SK-N-SH treated with all-trans-retinoic acid at 6 μM for 48 hours (cell line): ENCODE results near the gene PTTG1IP2.

Experiments used
- ATAC-seq: fragments of 200-7000 bp; cut with Tn5 transposase; 3 replicates; pipeline ENCODE4 v1.9.1; 2020; ENCODE audit warnings: mild to moderate bottlenecking, moderate library complexity
- ARNTL ChIP-seq: fragments of 450-650 bp; formaldehyde crosslinking; IDR thresholded peaks from 2 replicates; pipeline ENCODE4 v1.5.0; 2020; ENCODE audit warnings: low read depth, mild to moderate bottlenecking, moderate library complexity, borderline replicate concordance
- BACH2 ChIP-seq: fragments of 250-450 bp; sonication (Bioruptor Pico); IDR thresholded peaks from 2 replicates; pipeline ENCODE4 v1.9.0; 2021; ENCODE audit warnings: mild to moderate bottlenecking, borderline replicate concordance
- CREB5 ChIP-seq: fragments of 250-450 bp; sonication (Bioruptor Pico); IDR thresholded peaks from 2 replicates; pipeline ENCODE4 v1.5.1; 2020; ENCODE audit warnings: low read depth, mild to moderate bottlenecking, moderate library complexity
- CSDC2 ChIP-seq: fragments of 250-450 bp; sonication (Bioruptor Pico); IDR thresholded peaks from 2 replicates; pipeline ENCODE4 v1.5.0; 2020; ENCODE audit warnings: mild to moderate bottlenecking, moderate library complexity
- CSRNP3 ChIP-seq: fragments of 250-450 bp; sonication (Bioruptor Pico); IDR thresholded peaks from 2 replicates; pipeline ENCODE4 v1.5.1; 2021; ENCODE audit warnings: mild to moderate bottlenecking, moderate library complexity
- ESRRG ChIP-seq: fragments of 250-450 bp; sonication (Bioruptor Pico); IDR thresholded peaks from 2 replicates; pipeline ENCODE4 v1.6.1; 2021; ENCODE audit warnings: mild to moderate bottlenecking
- GLIS3 ChIP-seq: fragments of 250-450 bp; sonication (Bioruptor Pico); IDR thresholded peaks from 2 replicates; pipeline ENCODE4 v1.5.0; 2020; ENCODE audit warnings: mild to moderate bottlenecking, moderate library complexity
- ISL1 ChIP-seq: fragments of 250-450 bp; sonication (Bioruptor Pico); IDR thresholded peaks from 2 replicates; pipeline ENCODE4 v2.1.2; 2022; ENCODE audit warnings: mild to moderate bottlenecking, moderate library complexity
- OSR1 ChIP-seq: fragments of 250-450 bp; sonication (Bioruptor Pico); IDR thresholded peaks from 2 replicates; pipeline ENCODE4 v1.8.0; 2022; ENCODE audit warnings: moderate library complexity, mild to moderate bottlenecking, inconsistent platforms
- PATZ1 ChIP-seq: fragments of 250-450 bp; sonication (Bioruptor Pico); IDR thresholded peaks from 2 replicates; pipeline ENCODE4 v1.8.0; 2020; ENCODE audit warnings: mild to moderate bottlenecking, moderate library complexity, borderline replicate concordance
- PPARA ChIP-seq: fragments of 250-450 bp; sonication (Bioruptor Pico); IDR thresholded peaks from 2 replicates; pipeline ENCODE4 v1.5.0; 2020; ENCODE audit warnings: mild to moderate bottlenecking, borderline replicate concordance
- RARB ChIP-seq: fragments of 250-450 bp; sonication (Bioruptor Pico); IDR thresholded peaks from 2 replicates; pipeline ENCODE4 v1.8.0; 2021; ENCODE audit warnings: mild to moderate bottlenecking, moderate library complexity
- SNAI2 ChIP-seq: fragments of 250-450 bp; sonication (Bioruptor Pico); IDR thresholded peaks from 2 replicates; pipeline ENCODE4 v1.5.0; 2020; ENCODE audit warnings: mild to moderate bottlenecking, moderate library complexity
- TCF4 ChIP-seq: fragments of 250-450 bp; sonication (Bioruptor Pico); IDR thresholded peaks from 2 replicates; pipeline ENCODE4 v1.8.0; 2021; ENCODE audit warnings: mild to moderate bottlenecking, moderate library complexity, borderline replicate concordance
- TOX ChIP-seq: fragments of 250-450 bp; sonication (Bioruptor Pico); IDR thresholded peaks from 2 replicates; pipeline ENCODE4 v1.8.0; 2021; ENCODE audit warnings: mild to moderate bottlenecking, moderate library complexity, borderline replicate concordance
- TSHZ2 ChIP-seq: fragments of 250-450 bp; sonication (Bioruptor Pico); IDR thresholded peaks from 2 replicates; pipeline ENCODE4 v1.5.0; 2020; ENCODE audit warnings: mild to moderate bottlenecking, moderate library complexity
- ZC3H10 ChIP-seq: fragments of 250-450 bp; sonication (Bioruptor Pico); IDR thresholded peaks from 2 replicates; pipeline ENCODE4 v1.5.1; 2021; ENCODE audit warnings: mild to moderate bottlenecking, moderate library complexity
- ZFP30 ChIP-seq: fragments of 450-650 bp; formaldehyde crosslinking; IDR thresholded peaks from 2 replicates; pipeline ENCODE4 v1.5.0; 2022; ENCODE audit warnings: mild to moderate bottlenecking, moderate library complexity
- ZNF565 ChIP-seq: fragments of 450-650 bp; formaldehyde crosslinking; conservative IDR thresholded peaks from 2 replicates; pipeline ENCODE4 v1.5.0; 2020; ENCODE audit warnings: low read depth, mild to moderate bottlenecking, moderate library complexity
- ZNF70 ChIP-seq: fragments of 450-650 bp; formaldehyde crosslinking; IDR thresholded peaks from 2 replicates; pipeline ENCODE4 v1.5.0; 2020; ENCODE audit warnings: mild to moderate bottlenecking, moderate library complexity

PTTG1IP2 gene

GRCh38 chr7:90518630-90519029 lies 49.2 kb downstream of the PTTG1IP2 start:
- ATAC-seq = no peak
- TF ChIP-seq CSRNP3 (CRISPR knock-in tag) (no peak), CREB5 (no peak), ISL1 (CRISPR knock-in tag) (no peak), GLIS3 (CRISPR knock-in tag) (no peak), TCF4 (no peak), SNAI2 (no peak), ZNF70 (CRISPR knock-in tag) (no peak)

GRCh38 chr7:90520484-90520883 lies 51.0 kb downstream of the PTTG1IP2 start:
- 0 out of 3 replicates have a peak, but pooled peaks have one; percentile 32 for ATAC-seq
- no peak for TF ChIP-seq GLIS3 (CRISPR knock-in tag)
- no peak for TF ChIP-seq ARNTL (CRISPR knock-in tag)
- TF ChIP-seq OSR1 = no peak
- no peak for TF ChIP-seq ZNF70 (CRISPR knock-in tag)
- TF ChIP-seq ESRRG (CRISPR knock-in tag) = no peak
- no peak for TF ChIP-seq TOX (CRISPR knock-in tag)
- TF ChIP-seq ZNF565 (CRISPR knock-in tag) = no peak
- no peak for TF ChIP-seq ZC3H10 (CRISPR knock-in tag)
- TF ChIP-seq CSRNP3 (CRISPR knock-in tag) = no peak
- TF ChIP-seq TSHZ2 (CRISPR knock-in tag) = no peak
- no peak for TF ChIP-seq BACH2
- no peak for TF ChIP-seq CREB5
- TF ChIP-seq ZFP30 (CRISPR knock-in tag) = no peak
- no peak for TF ChIP-seq RARB (CRISPR knock-in tag)

- TF ChIP-seq ARNTL (CRISPR knock-in tag) (no peak), ZNF565 (CRISPR knock-in tag) (no peak), TCF4 (no peak), CSRNP3 (CRISPR knock-in tag) (no peak), ZC3H10 (CRISPR knock-in tag) (no peak), CREB5 (no peak), ZFP30 (CRISPR knock-in tag) (no peak), PPARA (CRISPR knock-in tag) (no peak), RARB (CRISPR knock-in tag) (no peak), CSDC2 (CRISPR knock-in tag) (no peak), TSHZ2 (CRISPR knock-in tag) (no peak), GLIS3 (CRISPR knock-in tag) (no peak), OSR1 (no peak), PATZ1 (CRISPR knock-in tag) (no peak)
- TF ChIP-seq, all 23 proteins: peak for 0
- no peak; the same call in 2 of the 3 replicates for ATAC-seq
Measured at GRCh38 chr7:90530263-90530662, 60.8 kb downstream of the PTTG1IP2 start.
